A549 (cell line): Measurements from ENCODE around the gene TMTC2.

Experiments used
- CTCF ChIP-seq: fragments of >200 bp; sonication (Bioruptor Twin); formaldehyde crosslinking; IDR thresholded peaks from 3 replicates; pipeline ENCODE4 v1.5.1; 2016
- E2F6 ChIP-seq: IDR thresholded peaks from 2 replicates; pipeline ENCODE4 v1.6.1; 2012; ENCODE audit warnings: low read depth, borderline replicate concordance
- JUNB ChIP-seq: fragments of >200 bp; sonication (Bioruptor Twin); formaldehyde crosslinking; IDR thresholded peaks from 2 replicates; pipeline ENCODE4 v1.6.1; 2016
- MAZ ChIP-seq: fragments of 150-350 bp; IDR thresholded peaks from 2 replicates; pipeline ENCODE4 v1.6.1; 2014; ENCODE audit warnings: antibody characterized with exemption, low read depth, low read length, borderline replicate concordance
- POLR2A ChIP-seq: IDR thresholded peaks from 2 replicates; pipeline ENCODE4 v1.6.1; 2012; ENCODE audit warnings: mild to moderate bottlenecking, low read length
- RAD21 ChIP-seq, 2 experiments: fragments of >200 bp in 1 of 2; sonication (Bioruptor Twin) in 1 of 2; formaldehyde crosslinking in 1 of 2; IDR thresholded peaks in 1 of 2; conservative IDR thresholded peaks in 1 of 2; 2 replicates in 1 of 2; 3 replicates in 1 of 2; pipeline ENCODE4 v1.6.1; 2012 to 2018; ENCODE audit warnings: inconsistent platforms in 1 of 2
- RARB ChIP-seq: fragments of 250-450 bp; sonication (Bioruptor Pico); IDR thresholded peaks from 2 replicates; pipeline ENCODE4 v1.8.0; 2021; ENCODE audit warnings: mild to moderate bottlenecking, moderate library complexity
- RFX5 ChIP-seq: fragments of 450-650 bp; IDR thresholded peaks from 2 replicates; pipeline ENCODE4 v1.7.1; 2014; ENCODE audit warnings: antibody characterized with exemption, mild to moderate bottlenecking, moderate library complexity
- ZFP36 ChIP-seq: fragments of 450-650 bp; IDR thresholded peaks from 2 replicates; pipeline ENCODE4 v1.6.1; 2014; ENCODE audit warnings: borderline replicate concordance; ENCODE audit not compliant: partially characterized antibody
- TF ChIP-seq, protein P1 (sequence below): fragments of 200-600 bp; sonication (generic); IDR thresholded peaks from 2 replicates; pipeline ENCODE4 v1.6.1; 2016; ENCODE audit warnings: antibody characterized with exemption, mild to moderate bottlenecking, moderate library complexity

DNA sequence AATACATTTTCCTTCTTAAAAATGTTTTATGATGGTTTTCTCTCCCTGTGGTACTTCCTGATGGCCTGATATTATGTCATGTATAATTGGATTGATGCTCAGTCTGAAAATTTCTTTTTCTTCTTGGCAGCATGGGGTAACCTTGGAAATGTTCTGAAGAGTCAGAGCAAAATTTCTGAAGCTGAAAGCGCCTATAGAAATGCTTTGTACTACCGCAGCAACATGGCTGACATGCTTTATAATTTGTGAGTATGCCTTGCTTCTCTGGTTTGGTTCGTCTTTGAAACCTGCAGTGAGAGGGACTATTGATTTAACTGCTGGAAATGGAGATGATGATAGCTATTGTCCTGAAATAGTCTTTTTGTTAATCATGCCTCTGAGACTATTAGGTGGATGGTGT is 243.6 kb downstream of the TMTC2 start:
- TF ChIP-seq JUNB (no peak), CTCF (no peak), MAZ (no peak), RFX5 (no peak), RARB (no peak), RAD21 (conservative IDR thresholded peaks at IDR 0.05 in 1 of 2, IDR thresholded peaks at IDR 0.05 in 1 of 2) (no peak), ZFP36 (no peak), E2F6 (no peak), POLR2A (no peak)
- TF ChIP-seq, protein P1, sequence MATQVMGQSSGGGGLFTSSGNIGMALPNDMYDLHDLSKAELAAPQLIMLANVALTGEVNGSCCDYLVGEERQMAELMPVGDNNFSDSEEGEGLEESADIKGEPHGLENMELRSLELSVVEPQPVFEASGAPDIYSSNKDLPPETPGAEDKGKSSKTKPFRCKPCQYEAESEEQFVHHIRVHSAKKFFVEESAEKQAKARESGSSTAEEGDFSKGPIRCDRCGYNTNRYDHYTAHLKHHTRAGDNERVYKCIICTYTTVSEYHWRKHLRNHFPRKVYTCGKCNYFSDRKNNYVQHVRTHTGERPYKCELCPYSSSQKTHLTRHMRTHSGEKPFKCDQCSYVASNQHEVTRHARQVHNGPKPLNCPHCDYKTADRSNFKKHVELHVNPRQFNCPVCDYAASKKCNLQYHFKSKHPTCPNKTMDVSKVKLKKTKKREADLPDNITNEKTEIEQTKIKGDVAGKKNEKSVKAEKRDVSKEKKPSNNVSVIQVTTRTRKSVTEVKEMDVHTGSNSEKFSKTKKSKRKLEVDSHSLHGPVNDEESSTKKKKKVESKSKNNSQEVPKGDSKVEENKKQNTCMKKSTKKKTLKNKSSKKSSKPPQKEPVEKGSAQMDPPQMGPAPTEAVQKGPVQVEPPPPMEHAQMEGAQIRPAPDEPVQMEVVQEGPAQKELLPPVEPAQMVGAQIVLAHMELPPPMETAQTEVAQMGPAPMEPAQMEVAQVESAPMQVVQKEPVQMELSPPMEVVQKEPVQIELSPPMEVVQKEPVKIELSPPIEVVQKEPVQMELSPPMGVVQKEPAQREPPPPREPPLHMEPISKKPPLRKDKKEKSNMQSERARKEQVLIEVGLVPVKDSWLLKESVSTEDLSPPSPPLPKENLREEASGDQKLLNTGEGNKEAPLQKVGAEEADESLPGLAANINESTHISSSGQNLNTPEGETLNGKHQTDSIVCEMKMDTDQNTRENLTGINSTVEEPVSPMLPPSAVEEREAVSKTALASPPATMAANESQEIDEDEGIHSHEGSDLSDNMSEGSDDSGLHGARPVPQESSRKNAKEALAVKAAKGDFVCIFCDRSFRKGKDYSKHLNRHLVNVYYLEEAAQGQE = no peak
